Upper lobe of left lung (tissue), 4 donors: ENCODE results near the gene KRTAP16-1.

ENCODE experiments used
- POLR2A ChIP-seq, 4 donors: fragments of 450-650 bp; IDR thresholded peaks; one replicate each; pipeline ENCODE4 v1.5.1; 2016 to 2017; ENCODE audit warnings: antibody characterized with exemption in 4 of 4, mild to moderate bottlenecking in 2 of 4
- TF ChIP-seq, protein P1 (sequence below), 6 experiments: fragments of 450-650 bp in 4 of 6; fragments of 200-600 bp in 2 of 6; sonication (generic) in 2 of 6; IDR thresholded peaks; one replicate each; pipeline ENCODE4 v1.5.1; 2016 to 2019; ENCODE audit warnings: antibody characterized with exemption in 6 of 6

- no peak for TF ChIP-seq POLR2A (IDR thresholded peaks at IDR 0.05)
- TF ChIP-seq, protein P1, sequence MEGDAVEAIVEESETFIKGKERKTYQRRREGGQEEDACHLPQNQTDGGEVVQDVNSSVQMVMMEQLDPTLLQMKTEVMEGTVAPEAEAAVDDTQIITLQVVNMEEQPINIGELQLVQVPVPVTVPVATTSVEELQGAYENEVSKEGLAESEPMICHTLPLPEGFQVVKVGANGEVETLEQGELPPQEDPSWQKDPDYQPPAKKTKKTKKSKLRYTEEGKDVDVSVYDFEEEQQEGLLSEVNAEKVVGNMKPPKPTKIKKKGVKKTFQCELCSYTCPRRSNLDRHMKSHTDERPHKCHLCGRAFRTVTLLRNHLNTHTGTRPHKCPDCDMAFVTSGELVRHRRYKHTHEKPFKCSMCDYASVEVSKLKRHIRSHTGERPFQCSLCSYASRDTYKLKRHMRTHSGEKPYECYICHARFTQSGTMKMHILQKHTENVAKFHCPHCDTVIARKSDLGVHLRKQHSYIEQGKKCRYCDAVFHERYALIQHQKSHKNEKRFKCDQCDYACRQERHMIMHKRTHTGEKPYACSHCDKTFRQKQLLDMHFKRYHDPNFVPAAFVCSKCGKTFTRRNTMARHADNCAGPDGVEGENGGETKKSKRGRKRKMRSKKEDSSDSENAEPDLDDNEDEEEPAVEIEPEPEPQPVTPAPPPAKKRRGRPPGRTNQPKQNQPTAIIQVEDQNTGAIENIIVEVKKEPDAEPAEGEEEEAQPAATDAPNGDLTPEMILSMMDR (IDR thresholded peaks at IDR 0.05) = no peak
Measured at GRCh38 chr17:41328207-41328606, 19.1 kb upstream of the KRTAP16-1 start.
